T-helper 2 cell treated with Interferon-gamma antibody and Interleukin-4, amounts not matched to agents 100 ng/mL and 5 ng/mL, for 36 hours (primary cell): Measurements from ENCODE around the gene PGD. TPM values are rescaled to one million over a fixed set of nuclear protein-coding genes. Genes with fewer than 3 reads are reported as not detected.
"Not testable (repeated sequence)": the region's sequence is repeated elsewhere in the genome, so short reads cannot be mapped to it uniquely, and the experiment has no call there.

ENCODE experiments used
- intact Hi-C: fragments of 100-400 bp; cut with micrococcal nuclease; formaldehyde crosslinking; loops from one replicate; pipeline ENCODE4 v1.15.1; 2023
- total RNA-seq: library from RNA; stranded (reverse); gene quantifications from 2 replicates; pipeline ENCODE4 v1.2.3, GENCODE V29; 2022

PGD gene
- total RNA-seq, 1 donor from 2014 or later: 92.7 TPM

GRCh38 chr1:10433790-10434189 is 34.9 kb downstream of the PGD start:
- intact Hi-C loops: no loop called here

GRCh38 chr1:10434590-10434989 is 35.7 kb downstream of the PGD start:
- intact Hi-C loops: no loop called here

- intact Hi-C loops: no loop called here
These were observed 38.2 kb downstream of the PGD start for GRCh38 chr1:10437052-10437451.

- intact Hi-C loops: no loop called here
These were observed 39.9 kb downstream of the PGD start for GRCh38 chr1:10438677-10439163.

GRCh38 chr1:10440305-10440704 is 41.4 kb downstream of the PGD start:
- intact Hi-C loops: no loop called here

- intact Hi-C loops: no loop called here
These were observed 41.9 kb downstream of the PGD start for GRCh38 chr1:10440794-10441193.

- intact Hi-C loops: no loop called here
These were observed 45.4 kb downstream of the PGD start for GRCh38 chr1:10444248-10444647.

- intact Hi-C loops: no loop called here
These were observed 46.0 kb downstream of the PGD start for GRCh38 chr1:10444795-10445397.

GRCh38 chr1:10446790-10447422 is 48.0 kb downstream of the PGD start:
- intact Hi-C loops: no loop called here

- intact Hi-C loops: no loop called here
These were observed 50.9 kb downstream of the PGD start, which contains the start of gene CORT for GRCh38 chr1:10449751-10450150. CORT (plus strand) TSS chr1:10450031; CDS start chr1:10450224, 193 bp downstream.

GRCh38 chr1:10450156-10450814 is 51.4 kb downstream of the PGD start:
- intact Hi-C loops: no loop called here

GRCh38 chr1:10450836-10451235 is 52.0 kb downstream of the PGD start:
- intact Hi-C loops: no loop called here

GRCh38 chr1:10451287-10451686 is 52.4 kb downstream of the PGD start:
- intact Hi-C loops: no loop called here

GRCh38 chr1:10456048-10456447 is 57.2 kb downstream of the PGD start:
- intact Hi-C loops: no loop called here

- intact Hi-C loops: no loop called here
These were observed 57.8 kb downstream of the PGD start for GRCh38 chr1:10456661-10457060.

GRCh38 chr1:10457462-10457861 is 58.6 kb downstream of the PGD start:
- intact Hi-C loops: not testable (repeated sequence)

- intact Hi-C loops: no loop called here
These were observed 59.0 kb downstream of the PGD start for GRCh38 chr1:10457875-10458274.

GRCh38 chr1:10459184-10459583 is 60.3 kb downstream of the PGD start:
- intact Hi-C loops: no loop called here

- intact Hi-C loops: no loop called here
These were observed 68.2 kb downstream of the PGD start for GRCh38 chr1:10467078-10467477.

GRCh38 chr1:10470043-10470442 is 71.2 kb downstream of the PGD start:
- intact Hi-C loops: loop anchor here (5.0 kb wide), 2 partner anchors 1043 to 1512 kb away; partner anchors contain the start of gene MFN2
